Stimulated activated CD4-positive, alpha-beta T cell treated with anti-CD3 and anti-CD28 coated beads, Interleukin-4, amount 100 ng/mL, for 4 hours (primary cell): ENCODE data around the gene PSMB1.
"Not testable (repeated sequence)": the region's sequence is repeated elsewhere in the genome, so short reads cannot be mapped to it uniquely, and the experiment has no call there.

ENCODE experiments used
- DNase-seq, 2 experiments: peaks; one replicate each; pipeline ENCODE4 v3.0.0-alpha.2; 2020

Gene PSMB1

DNA sequence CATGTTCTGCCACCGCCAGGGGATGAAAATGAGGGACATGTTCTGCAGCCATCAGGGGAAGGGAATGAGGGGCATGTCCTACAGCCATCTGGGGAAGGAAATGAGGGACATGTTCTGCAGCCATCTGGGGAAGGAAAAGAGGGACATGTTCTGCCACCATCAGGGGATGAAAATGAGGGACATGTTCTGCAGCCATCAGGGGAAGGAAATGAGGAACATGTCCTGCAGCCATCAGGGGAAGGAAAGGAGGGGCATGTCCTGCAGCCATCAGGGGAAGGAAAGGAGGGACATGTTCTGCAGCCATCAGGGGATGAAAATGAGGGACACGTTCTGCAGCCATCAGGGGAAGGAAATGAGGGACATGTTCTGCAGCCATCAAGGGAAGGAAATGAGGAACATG, 50.8 kb downstream of the PSMB1 start:
- not testable (repeated sequence) for DNase-seq

DNA sequence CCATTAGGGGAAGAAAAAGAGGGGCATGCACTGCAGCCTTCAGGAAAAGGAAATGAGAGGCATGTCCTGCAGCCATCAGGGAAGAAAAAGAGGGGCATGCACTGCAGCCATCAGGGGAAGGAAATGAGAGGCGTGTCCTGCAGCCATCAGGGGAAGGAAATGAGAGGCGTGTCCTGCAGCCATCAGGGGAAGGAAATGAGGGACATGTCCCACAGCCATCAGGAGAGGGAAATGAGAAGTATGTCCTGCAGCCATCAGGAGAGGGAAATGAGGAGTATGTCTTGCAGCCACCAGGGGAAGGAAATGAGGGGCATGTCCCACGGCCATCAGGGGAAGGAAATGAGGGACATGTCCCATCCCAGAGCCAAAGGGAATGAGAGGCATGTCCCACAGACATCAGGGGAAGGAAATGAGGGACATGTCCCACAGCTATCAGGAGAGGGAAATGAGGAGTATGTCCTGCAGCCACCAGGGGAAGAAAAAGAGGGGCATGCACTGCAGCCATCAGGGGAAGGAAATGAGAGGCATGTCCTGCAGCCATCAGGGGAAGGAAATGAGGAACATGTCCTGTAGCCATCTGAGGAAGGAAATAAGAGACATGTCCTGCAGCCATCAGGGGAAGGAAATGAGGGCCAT, 52.0 kb downstream of the PSMB1 start:
- no peak for DNase-seq

DNA sequence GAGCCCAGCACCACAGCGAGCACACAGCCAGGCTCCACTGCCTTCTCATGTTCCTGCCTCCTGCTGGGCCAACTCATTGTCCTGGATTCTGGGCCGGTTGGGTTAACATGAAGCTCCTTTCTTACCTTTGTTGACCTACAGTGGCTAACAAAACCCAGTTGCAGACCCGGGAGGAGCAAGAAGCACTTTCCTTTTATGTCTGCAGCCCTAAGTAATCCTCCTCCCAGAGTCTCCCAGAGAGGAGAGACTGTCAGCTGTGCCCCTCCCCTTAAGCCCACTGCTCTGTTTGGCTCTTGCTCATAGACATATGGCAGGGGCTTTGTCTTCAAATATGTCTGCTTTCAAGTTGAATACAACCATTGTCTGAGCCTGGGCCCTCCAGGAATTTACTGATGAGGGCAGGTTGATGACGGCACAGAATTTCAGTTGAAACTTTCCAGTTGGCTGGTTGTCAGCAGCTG, 55.2 kb downstream of the PSMB1 start:
- DNase-seq, result no peak

DNA sequence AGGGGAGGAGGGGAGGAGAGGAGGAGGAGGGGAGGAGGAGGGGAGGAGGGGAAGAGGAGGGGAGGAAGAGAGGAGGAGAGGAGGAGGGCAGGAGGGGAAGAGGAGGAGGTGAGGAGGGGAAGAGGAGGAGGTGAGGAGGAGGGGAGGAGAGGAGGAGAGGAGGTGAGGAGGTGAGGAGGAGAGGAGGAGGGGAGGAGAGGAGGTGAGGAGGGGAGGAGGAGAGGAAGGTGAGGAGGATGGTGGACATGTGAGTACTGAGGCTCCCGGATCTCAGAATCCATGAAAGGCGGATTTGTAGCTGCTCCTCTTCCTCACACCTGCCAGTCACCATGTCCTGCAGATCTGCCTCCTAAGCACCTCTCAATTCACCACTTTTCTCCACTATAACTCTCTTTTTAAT, 59.8 kb downstream of the PSMB1 start:
- no peak for DNase-seq

DNA sequence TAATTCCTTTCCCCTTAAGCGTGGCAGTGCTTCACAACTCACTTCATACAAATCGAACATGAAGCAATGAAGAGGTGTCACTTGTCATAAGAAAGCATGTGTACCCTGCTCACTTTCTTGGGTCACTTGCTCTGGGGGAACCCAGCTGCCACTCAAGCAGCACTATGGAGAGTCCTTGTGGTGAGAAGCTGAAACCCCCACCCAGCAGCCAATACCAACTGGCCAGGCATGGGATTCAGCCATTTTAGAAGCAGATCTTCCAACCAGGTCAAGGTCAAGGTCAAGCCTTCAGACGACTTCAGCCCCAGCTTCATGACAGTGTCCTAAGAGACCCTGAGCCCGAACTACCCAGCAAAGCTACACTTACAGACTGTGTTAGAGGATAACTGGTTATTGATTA, 62.8 kb downstream of the PSMB1 start:
- no peak for DNase-seq

DNA sequence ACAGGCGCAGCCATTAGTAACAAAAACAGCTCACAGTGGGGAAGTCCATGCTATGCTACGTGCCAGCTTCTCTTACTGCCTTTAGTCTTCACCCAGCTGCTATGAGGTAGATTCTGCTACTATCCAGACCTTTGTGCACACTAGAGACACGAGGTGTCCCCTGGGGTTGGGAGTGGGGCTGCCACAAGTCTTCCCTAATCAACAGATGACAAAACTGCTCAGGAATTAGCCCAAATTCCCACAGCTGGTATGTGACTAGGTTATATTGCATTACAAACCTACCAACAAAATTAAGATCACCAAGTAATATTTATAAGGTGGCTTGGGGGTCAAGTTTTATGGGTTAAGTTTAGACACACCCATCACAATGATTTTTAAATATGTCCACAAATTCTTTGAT, 63.3 kb downstream of the PSMB1 start:
- no peak for DNase-seq

DNA sequence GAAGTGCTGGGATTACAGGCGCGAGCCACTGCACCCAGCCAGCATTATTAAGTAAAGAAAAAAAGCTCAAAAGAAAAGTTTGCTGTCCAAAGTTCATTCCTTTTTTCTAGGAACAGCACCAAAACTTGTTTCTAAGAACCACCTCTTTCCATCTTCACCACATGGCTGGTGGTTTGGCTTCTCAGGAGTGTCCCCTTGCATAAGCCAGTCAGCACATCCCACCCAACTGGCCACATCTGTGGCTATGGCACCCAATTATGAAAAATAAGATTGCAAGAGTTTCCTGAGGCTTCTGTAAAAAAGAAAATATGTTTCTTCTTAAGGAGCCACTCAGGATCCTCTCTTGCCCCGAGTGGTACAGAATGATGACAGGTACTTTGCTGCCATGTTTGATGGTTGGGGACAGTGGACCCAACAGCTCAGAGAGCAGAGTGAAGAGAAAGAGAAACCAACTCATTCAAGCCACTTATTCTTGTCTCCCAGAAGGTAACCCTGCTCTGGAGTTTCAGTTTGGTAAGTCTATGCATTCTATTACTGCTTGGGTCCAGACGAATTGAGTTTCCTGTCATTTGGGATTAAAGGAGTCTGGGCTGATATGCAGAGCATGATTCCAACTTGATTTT, 65.3 kb downstream of the PSMB1 start:
- DNase-seq, result no peak

DNA sequence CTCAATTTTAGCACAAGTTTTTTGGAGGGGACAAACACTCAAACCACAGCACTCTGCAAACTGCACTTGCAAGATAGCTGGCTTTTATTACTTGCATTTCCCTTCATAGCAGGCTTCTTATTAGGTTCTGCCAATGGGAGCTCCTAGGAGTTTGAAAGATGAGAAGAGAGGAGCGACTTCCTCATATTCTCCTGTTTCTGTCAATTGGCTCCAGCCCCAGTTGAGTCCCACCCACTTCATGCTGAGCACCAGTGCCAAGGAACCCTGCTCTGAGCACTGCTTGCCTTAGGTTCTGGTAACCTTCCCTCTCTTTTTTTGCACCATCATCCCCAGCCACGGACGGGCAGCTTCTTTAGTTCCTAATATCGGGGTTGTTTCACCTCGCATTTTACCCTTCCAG, 67.9 kb downstream of the PSMB1 start:
- no peak for DNase-seq
